ENCODE measurements around the gene RHCG. TPM values are rescaled to one million over a fixed set of nuclear protein-coding genes. Genes with fewer than 3 reads are reported as not detected.

Gene RHCG
- total and polyA plus RNA-seq, 2 of the 13 experiments (the other 11 are each of a cell fraction or from before 2014, with no cell fraction given): not detected

DNA sequence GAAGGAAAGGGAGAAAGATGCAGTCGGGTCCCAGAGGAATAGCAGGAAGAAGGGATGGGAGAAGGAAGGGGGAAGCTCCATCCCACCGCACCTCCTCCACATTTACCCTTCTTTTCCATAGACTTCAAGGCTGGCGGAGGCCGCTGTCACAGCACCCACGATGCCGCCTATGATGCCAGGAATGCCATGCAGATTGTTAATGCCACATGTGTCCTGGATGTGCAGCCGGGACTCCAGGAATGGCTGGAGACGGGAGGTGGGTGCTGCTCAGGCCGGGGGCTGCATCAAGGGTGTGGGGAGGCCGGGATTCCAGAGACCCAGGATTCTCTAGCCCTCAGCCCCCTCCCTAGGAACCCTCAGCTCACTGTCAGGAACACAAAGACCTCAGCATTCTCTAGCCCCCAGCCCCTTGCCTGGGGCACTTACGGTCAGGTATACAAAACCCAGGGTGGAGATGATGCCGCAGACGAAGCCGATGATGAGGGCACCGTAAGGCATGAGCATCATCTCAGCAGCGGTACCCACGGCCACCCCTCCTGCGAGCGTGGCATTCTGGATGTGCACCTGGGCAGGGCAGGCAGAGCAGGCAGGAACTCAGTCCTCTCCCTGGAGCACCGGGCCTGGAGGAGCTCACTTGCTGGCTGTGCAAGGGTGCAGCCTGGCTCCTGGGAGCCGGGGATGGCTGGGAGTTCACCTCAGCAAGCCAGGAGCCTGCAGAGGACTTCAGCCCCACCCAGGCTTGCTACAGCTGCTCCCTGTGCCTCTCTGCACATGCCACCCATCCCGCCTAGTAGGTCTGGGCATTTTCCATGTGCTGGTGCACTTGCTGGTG lies 18.8 kb downstream of the RHCG start:
- CTCF ChIA-PET (ENCODE audit: low intra/inter-chr PET ratio, low total read pairs): no interaction called here
- in situ Hi-C loops (cut with HindIII; ENCODE audit: extremely low pct_ligation_motif_present, low pct_unique_long_range_greater_than_20kb) (no loop called here), intact Hi-C loops (cut with micrococcal nuclease; ENCODE audit: unreplicated experiment) (no loop called here)
- no peaks in the 10 kb centered on the region for H3K9me3 ChIP-seq (ENCODE audit: low read length)
- BruUV-seq (replicated peaks): no TSS peak
- no peaks in the 10 kb centered on the region for H3K4me1 ChIP-seq (ENCODE audit: insufficient read depth, low read length)
- no peak overlapping the region for H3K4me3 ChIP-seq (replicated peaks in 1 of 3; ENCODE audit: insufficient read depth in 1 of 3, low read depth in 2 of 3, low read length in 3 of 3)
- H2AFZ ChIP-seq (ENCODE audit: low read length): no peak overlapping the region
- H3K9ac ChIP-seq (ENCODE audit: insufficient read depth, low read depth, low read length): no peak overlapping the region
- no peak overlapping the region for H3K4me2 ChIP-seq (ENCODE audit: low read depth, low read length)
- H4K20me1 ChIP-seq (ENCODE audit: insufficient read depth, low read length): no peaks in the 10 kb centered on the region
- FAIRE-seq (no peak), DNase-seq (ENCODE audit: low spot score) (no peak), ATAC-seq (no peak)
- H3K79me2 ChIP-seq (ENCODE audit: insufficient read depth, low read length): no peaks in the 10 kb centered on the region
- no peak overlapping the region for H3K27ac ChIP-seq (ENCODE audit: extremely low read length, insufficient read depth, low read length)
- 34% methylated on average over 9 of the region's 22 CpGs for WGBS (ENCODE audit: low lambda C conversion rate)
- no peaks in the 10 kb centered on the region for H3K36me3 ChIP-seq (replicated peaks in 1 of 2; ENCODE audit: control insufficient read depth in 1 of 2, insufficient read depth in 2 of 2, low read length in 2 of 2)
- H3K27me3 ChIP-seq (ENCODE audit: control insufficient read depth in 1 of 2, insufficient read depth in 2 of 2, low read length in 2 of 2): peaks cover 4 to 21% of the 10 kb centered on the region in 2 experiments; a peak in 3 of 5 replicates
- POLR2A ChIA-PET: no interaction called here
- no peak for TF ChIP-seq CEBPZ (IDR thresholded peaks at IDR 0.05; ENCODE audit: low read length)
- no peak for TF ChIP-seq U2AF1 (optimal IDR thresholded peaks at IDR 0.05; ENCODE audit: low read depth, low read length)
- TF ChIP-seq ZNF446 (CRISPR knock-in tag; IDR thresholded peaks at IDR 0.05): no peak
- no peak for TF ChIP-seq SCMH1 (CRISPR knock-in tag; IDR thresholded peaks at IDR 0.05; ENCODE audit: borderline replicate concordance)
- TF ChIP-seq FOSL1 (CRISPR knock-in tag; IDR thresholded peaks at IDR 0.05; ENCODE audit: borderline replicate concordance): no peak
- TF ChIP-seq KDM6A (CRISPR knock-in tag; IDR thresholded peaks at IDR 0.05; ENCODE audit: low read depth): no peak
- no peak for TF ChIP-seq ZNF883 (CRISPR knock-in tag; IDR thresholded peaks at IDR 0.05; ENCODE audit: not compliant biosample characterization)
- no peak for TF ChIP-seq ZNF790 (CRISPR knock-in tag; IDR thresholded peaks at IDR 0.05; ENCODE audit: borderline replicate concordance)
